ENCODE measurements around the gene GNPTAB. TPM values are rescaled to one million over a fixed set of nuclear protein-coding genes. Genes with fewer than 3 reads are reported as not detected.
"Not testable (repeated sequence)": the region's sequence is repeated elsewhere in the genome, so short reads cannot be mapped to it uniquely, and the experiment has no call there.

Gene GNPTAB
- total RNA-seq, 1 experiment from 2014 or later = 14.8 TPM

DNA sequence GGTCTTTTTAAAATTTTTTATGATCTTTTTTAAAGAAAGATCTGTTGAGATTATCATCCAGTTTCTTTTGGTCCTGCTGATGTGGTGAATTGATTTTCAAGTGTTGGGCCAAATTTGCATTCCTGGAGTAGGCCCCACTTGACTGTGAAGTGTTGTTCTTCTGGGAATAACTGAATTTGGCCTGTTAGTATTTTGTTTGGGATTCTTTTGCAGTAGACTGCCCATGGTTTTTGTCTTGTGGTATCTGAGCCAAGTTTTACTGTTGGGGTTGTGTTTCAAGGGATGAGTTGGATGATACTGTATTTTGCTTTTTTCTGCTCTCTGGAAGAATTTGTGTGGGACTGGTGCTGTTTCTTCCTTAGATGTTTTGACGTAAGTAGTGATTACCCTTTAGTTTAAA lies 87.5 kb downstream of the GNPTAB start:
- H3K9me3 ChIP-seq (replicated peaks) = no peaks in the 10 kb centered on the region
- no peaks in the 10 kb centered on the region for H3K4me1 ChIP-seq (replicated peaks)
- DNase-seq (ENCODE audit: low read depth in 1 of 2, low spot score in 2 of 2) = no peak
- no peaks in the 10 kb centered on the region for H3K27me3 ChIP-seq (replicated peaks)
- no peak overlapping the region for H3K27ac ChIP-seq
- no peak overlapping the region for H3K4me3 ChIP-seq
- peaks cover 8% of the 10 kb centered on the region; the same call in 1 of the 2 replicates for H3K36me3 ChIP-seq

DNA sequence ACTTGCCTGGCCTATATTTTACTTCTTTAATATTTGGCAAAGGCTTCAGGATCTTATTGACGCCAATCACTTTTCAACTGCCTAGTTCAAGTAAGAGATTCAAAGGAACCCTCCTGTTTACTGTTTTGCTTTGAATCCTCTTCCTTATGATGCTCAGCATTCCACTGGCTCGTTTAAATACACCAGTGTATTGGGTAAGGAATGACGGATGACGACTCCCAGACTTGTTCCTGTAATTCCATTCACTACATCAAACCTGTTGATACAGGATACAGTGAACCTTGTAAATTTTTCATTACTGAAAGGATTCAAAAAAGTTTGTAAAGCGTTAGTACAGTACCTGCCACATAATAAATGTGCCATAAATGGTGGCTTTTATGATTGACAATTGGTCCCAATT lies 89.8 kb downstream of the GNPTAB start:
- no peaks in the 10 kb centered on the region for H3K27me3 ChIP-seq (replicated peaks)
- H3K4me1 ChIP-seq (replicated peaks) = no peaks in the 10 kb centered on the region
- no peak overlapping the region for H3K4me3 ChIP-seq
- peaks cover 8% of the 10 kb centered on the region; the same call in 1 of the 2 replicates for H3K36me3 ChIP-seq
- H3K27ac ChIP-seq = no peak overlapping the region
- DNase-seq (ENCODE audit: low read depth in 1 of 2, low spot score in 2 of 2) = no peak
- H3K9me3 ChIP-seq (replicated peaks) = no peaks in the 10 kb centered on the region

DNA sequence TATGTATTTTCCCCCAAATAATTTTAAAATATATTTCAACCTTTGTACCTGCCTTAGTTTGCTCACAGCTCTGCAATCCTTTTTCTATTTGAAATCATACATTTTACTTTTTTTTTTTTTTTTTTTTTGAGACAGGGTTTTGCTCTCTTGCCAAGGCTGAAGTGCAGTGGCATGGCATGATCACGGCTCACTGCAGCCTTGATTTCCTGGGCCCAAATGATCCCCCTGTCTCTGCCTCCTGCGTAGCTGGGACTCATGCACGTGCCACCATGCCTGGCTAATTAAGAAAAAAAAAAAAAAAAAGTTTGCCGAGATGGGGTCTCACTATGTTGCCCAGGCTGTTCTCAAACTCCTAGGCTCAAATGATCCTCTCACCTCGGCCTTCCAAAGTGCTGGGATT lies 90.2 kb downstream of the GNPTAB start:
- no peak for DNase-seq (ENCODE audit: low read depth in 1 of 2, low spot score in 2 of 2)
- Histone ChIP-seq H3K27ac (no peak overlapping the region), H3K36me3 (peaks cover 8% of the 10 kb centered on the region; the same call in 1 of the 2 replicates), H3K4me1 (replicated peaks) (no peaks in the 10 kb centered on the region), H3K4me3 (no peak overlapping the region), H3K27me3 (replicated peaks) (no peaks in the 10 kb centered on the region), H3K9me3 (replicated peaks) (no peaks in the 10 kb centered on the region)

DNA sequence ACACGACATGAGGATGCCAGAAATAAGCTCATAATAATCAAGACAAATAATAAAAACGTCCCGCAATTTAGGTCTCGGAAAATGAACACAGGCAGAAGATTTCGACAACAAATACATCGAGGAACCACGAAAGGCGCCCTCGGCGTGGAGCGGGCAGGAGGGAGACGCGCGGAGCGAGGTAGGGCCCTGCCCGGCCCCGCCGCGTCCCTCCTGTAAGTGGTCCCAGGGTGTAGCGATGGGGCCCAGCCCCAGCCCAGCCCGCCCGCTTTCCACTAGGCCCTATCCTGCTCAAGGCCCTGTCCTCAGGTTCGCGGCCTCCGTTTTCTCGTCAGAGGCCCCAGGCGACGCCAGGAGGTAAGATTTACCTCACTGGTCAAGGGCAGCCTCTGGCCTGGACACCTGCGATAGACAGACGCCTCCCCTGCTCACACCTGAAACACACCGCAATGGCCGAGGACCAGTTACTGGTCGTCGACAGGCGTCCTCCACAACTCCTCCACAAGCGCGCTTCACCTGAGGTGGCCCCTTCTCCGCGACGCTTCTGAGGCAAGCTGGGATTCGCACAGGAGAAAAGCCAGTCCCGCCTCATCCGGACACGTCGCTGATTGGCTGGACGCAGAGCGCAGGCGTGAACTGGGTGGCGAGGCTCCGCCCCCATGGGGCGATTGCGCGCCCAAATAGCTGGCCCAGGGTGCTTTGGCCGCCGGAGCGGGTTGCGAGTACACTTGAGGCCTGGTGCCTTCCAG lies 91.7 kb downstream of the GNPTAB start, which contains the start of gene SYCP3:
SYCP3 (minus strand) TSS at position 543 of the 746 bp plus-strand sequence. CDS start 1,527 bp downstream, outside the sequence.
- H3K27me3 ChIP-seq (replicated peaks) = no peaks in the 10 kb centered on the region

DNA sequence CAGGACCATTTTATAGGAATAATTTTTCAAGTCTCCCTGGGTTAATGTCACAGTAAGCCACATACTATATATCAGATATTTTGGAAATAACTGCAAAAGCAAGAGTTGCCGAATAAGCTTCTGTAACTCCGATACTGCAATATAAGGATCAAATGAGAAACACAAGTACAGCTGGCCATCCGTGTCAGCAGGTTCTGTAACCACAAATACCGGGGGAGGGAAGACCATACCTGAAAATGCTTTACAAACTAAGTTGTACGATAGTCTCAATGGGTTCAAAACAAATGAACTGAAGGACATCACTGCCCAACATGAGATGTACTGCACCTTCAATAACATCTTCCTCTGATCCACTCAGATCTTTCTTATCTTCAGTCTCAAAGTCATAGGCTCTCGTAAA lies 93.3 kb downstream of the GNPTAB start:
- DNase-seq (ENCODE audit: low read depth in 1 of 2, low spot score in 2 of 2) = no peak
- no peak overlapping the region for H3K4me3 ChIP-seq
- H3K36me3 ChIP-seq = no peaks in the 10 kb centered on the region
- H3K27me3 ChIP-seq (replicated peaks) = no peaks in the 10 kb centered on the region
- no peaks in the 10 kb centered on the region for H3K4me1 ChIP-seq (replicated peaks)
- H3K9me3 ChIP-seq (replicated peaks) = no peaks in the 10 kb centered on the region
- H3K27ac ChIP-seq = no peak overlapping the region

More for the DNA sequence above, 91.7 kb downstream of the GNPTAB start, which contains the start of gene SYCP3:
- Histone ChIP-seq H3K36me3 (peaks cover 5% of the 10 kb centered on the region; the same call in 1 of the 2 replicates), H3K27ac (no peak within 1 kb of the TSS), H3K9me3 (replicated peaks) (no peaks in the 10 kb centered on the region), H3K4me1 (replicated peaks) (no peaks in the 10 kb centered on the region), H3K4me3 (no peak within 1 kb of the TSS)
- DNase-seq (ENCODE audit: low read depth in 1 of 2, low spot score in 2 of 2) = no peak

DNA sequence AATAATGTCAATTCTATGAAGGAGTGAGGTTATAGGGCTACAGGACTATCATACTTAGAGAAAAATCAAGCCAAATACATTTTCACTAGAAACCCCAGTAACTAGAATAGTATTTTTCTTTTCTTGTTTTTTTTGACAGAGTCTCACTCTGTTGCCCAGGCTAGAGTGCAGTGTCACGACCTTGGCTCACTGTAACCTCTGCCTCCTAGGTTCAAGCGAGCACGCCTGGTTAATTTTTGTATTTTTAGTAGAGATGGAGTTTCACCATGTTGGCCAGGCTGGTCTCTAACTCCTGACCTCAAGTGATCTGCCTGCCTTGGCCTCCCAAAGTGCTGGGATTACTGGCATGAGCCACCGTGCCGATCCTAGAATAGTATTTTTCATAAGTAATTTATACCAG lies 96.3 kb downstream of the GNPTAB start:
- H3K4me3 ChIP-seq; H3K4me1 ChIP-seq (replicated peaks); H3K9me3 ChIP-seq (replicated peaks); H3K27ac ChIP-seq; H3K36me3 ChIP-seq; H3K27me3 ChIP-seq (replicated peaks); DNase-seq (ENCODE audit: low read depth in 1 of 2, low spot score in 2 of 2): not testable (repeated sequence)

DNA sequence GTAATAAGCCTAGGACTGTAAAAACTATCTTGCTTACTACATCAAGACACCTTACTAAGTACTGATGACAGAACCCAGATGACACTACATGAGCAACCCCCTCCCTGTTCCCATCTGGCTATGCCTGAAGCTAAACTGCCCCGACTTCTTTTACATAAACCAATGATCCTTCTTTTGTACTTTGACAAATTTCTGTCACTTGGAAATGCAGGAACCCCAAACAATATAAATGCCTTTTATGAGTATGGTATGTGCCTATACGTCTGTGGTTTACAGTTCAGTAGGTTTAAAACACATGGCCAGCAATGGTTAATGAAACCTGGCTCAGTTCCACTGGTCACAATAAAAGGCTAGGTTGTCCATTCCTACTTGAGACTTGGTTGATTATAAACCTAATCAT lies 97.6 kb downstream of the GNPTAB start:
- Histone ChIP-seq H3K27ac (no peak overlapping the region), H3K27me3 (replicated peaks) (no peaks in the 10 kb centered on the region), H3K36me3 (no peaks in the 10 kb centered on the region), H3K9me3 (replicated peaks) (no peaks in the 10 kb centered on the region), H3K4me3 (no peak overlapping the region), H3K4me1 (replicated peaks) (no peaks in the 10 kb centered on the region)
- no peak for DNase-seq (ENCODE audit: low read depth in 1 of 2, low spot score in 2 of 2)

DNA sequence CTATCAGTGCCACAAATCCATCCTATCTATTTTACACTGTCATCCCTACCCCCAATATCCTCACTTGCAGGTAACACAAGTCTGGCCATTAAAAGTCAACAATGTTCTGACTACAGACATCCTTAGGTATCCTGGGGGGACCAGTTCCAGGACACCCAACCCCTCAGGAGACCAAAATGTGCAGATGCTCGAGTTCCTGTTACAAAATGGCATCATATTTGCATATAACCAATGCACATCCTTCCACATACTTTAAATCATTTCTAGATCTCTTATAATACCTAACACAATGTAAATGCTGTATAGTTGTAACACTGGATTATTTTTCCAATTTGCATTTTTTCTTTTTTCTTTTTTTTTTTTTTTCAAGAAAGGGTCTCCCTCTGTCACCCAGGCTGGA lies 98.4 kb downstream of the GNPTAB start:
- DNase-seq (ENCODE audit: low read depth in 1 of 2, low spot score in 2 of 2) = no peak
- H3K9me3 ChIP-seq (replicated peaks) = no peaks in the 10 kb centered on the region
- H3K36me3 ChIP-seq = no peaks in the 10 kb centered on the region
- H3K27ac ChIP-seq = no peak overlapping the region
- H3K27me3 ChIP-seq (replicated peaks) = no peaks in the 10 kb centered on the region
- no peaks in the 10 kb centered on the region for H3K4me1 ChIP-seq (replicated peaks)
- H3K4me3 ChIP-seq = no peak overlapping the region

DNA sequence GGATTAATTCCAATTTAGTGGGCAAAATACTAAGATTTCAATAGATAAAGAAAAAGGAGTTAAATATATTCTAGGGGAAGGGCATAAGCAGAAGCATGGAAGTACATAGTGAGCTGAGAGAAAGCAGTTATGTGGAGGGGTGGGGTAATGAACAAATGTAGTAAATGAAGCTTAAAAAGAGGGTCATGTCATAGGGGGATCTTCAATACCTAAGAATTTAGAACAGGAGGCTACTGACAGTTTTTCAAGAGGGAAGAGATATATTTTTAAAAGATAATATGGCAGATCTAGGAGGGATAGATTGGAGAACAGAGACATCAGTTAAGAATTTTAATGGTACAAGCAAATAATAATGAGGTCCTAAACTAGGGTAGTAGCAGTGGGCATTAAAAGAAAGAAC lies 100.9 kb downstream of the GNPTAB start:
- no peaks in the 10 kb centered on the region for H3K4me1 ChIP-seq (replicated peaks)
- H3K36me3 ChIP-seq = no peaks in the 10 kb centered on the region
- DNase-seq (ENCODE audit: low read depth in 1 of 2, low spot score in 2 of 2) = no peak
- no peak overlapping the region for H3K4me3 ChIP-seq
- H3K27me3 ChIP-seq (replicated peaks) = no peaks in the 10 kb centered on the region
- H3K27ac ChIP-seq = no peak overlapping the region
- H3K9me3 ChIP-seq (replicated peaks) = no peaks in the 10 kb centered on the region

DNA sequence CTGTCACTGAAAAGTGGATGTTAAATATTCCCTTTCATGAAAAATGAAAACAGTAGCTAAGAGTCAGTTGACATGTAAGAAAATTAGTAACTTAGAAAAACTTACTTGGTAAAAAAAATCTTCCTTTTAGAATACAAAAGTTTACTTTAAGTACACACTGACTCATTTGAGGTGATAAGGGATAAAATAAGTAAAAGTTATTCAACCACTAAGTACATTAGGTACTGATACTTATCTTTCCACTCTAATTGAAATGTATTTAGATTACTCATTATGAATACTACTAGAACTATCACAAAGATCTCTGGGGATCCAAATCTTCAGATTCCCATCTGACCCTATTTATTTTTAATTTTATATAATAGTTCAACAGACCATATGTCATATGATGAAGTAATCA lies 103.7 kb downstream of the GNPTAB start:
- Histone ChIP-seq H3K36me3 (no peaks in the 10 kb centered on the region), H3K27ac (no peak overlapping the region), H3K9me3 (replicated peaks) (no peaks in the 10 kb centered on the region), H3K27me3 (replicated peaks) (no peaks in the 10 kb centered on the region), H3K4me1 (replicated peaks) (no peaks in the 10 kb centered on the region), H3K4me3 (no peak overlapping the region)
- DNase-seq (ENCODE audit: low read depth in 1 of 2, low spot score in 2 of 2) = no peak

DNA sequence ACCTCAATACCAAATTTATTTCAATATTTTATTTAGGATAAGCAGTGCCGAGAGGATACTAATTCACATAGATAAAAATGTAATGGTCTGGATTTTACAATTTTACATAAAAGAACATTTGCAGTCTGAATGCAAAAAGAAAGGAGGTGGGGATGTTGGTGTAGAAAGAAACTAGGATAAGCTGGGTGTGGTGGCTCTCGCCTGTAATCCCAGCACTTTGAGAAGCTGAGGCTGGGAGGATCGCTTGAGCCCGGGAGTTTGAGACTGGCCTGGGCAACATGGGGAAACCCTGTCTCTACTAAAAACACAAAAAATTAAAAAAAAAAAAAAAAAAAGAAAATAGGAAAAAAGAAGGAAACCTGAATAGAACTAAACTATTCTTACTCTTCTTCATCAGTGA lies 108.4 kb downstream of the GNPTAB start:
- no peak overlapping the region for H3K27ac ChIP-seq
- no peak overlapping the region for H3K4me3 ChIP-seq
- no peak for DNase-seq (ENCODE audit: low read depth in 1 of 2, low spot score in 2 of 2)
- H3K36me3 ChIP-seq = no peaks in the 10 kb centered on the region
- H3K9me3 ChIP-seq (replicated peaks) = no peaks in the 10 kb centered on the region
- H3K27me3 ChIP-seq (replicated peaks) = no peaks in the 10 kb centered on the region
- no peaks in the 10 kb centered on the region for H3K4me1 ChIP-seq (replicated peaks)

DNA sequence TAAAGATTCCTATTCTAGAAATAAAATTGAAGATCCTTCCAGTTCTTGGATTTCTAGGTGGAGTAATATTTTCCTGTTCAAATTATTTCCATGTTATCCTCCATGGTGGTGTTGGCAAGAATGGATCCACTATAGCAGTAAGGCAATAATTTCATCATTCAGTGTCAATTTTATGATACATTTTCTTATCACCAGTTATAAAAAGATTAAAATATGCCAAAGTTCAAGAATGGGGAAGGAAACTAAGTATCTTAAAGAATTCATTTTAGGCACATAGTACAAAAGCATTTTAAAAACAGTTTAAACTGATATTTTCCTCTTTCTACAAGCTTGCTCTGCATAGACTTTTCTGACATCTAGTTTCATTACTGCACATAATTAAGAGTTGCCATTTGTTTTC lies 110.6 kb downstream of the GNPTAB start:
- no peaks in the 10 kb centered on the region for H3K4me1 ChIP-seq (replicated peaks)
- H3K27ac ChIP-seq = no peak overlapping the region
- no peak overlapping the region for H3K4me3 ChIP-seq
- H3K27me3 ChIP-seq (replicated peaks) = no peaks in the 10 kb centered on the region
- H3K9me3 ChIP-seq (replicated peaks) = no peaks in the 10 kb centered on the region
- no peaks in the 10 kb centered on the region for H3K36me3 ChIP-seq
- DNase-seq (ENCODE audit: low read depth in 1 of 2, low spot score in 2 of 2) = no peak

DNA sequence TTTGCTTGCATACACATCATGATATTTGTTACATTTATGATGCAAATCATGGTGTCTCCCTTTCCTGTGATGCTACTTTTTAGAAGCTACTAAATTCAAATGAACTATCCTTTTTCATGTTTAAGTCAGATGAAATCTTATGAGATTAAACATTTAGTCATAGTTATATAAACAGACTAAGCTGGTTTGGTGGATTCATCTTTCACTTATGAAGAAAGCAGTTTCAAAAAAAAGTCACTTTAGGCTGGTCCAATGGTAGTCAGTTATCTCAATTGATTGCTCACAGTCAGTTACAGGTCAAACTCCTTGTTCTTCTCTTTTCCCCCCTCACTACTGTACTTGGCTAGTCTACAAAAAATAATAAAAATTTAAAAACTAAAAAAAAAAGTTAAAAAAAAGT lies 111.2 kb downstream of the GNPTAB start:
- H3K4me1 ChIP-seq (replicated peaks) = no peaks in the 10 kb centered on the region
- no peak overlapping the region for H3K4me3 ChIP-seq
- H3K27me3 ChIP-seq (replicated peaks) = no peaks in the 10 kb centered on the region
- no peaks in the 10 kb centered on the region for H3K9me3 ChIP-seq (replicated peaks)
- no peak for DNase-seq (ENCODE audit: low read depth in 1 of 2, low spot score in 2 of 2)
- no peaks in the 10 kb centered on the region for H3K36me3 ChIP-seq
- no peak overlapping the region for H3K27ac ChIP-seq

DNA sequence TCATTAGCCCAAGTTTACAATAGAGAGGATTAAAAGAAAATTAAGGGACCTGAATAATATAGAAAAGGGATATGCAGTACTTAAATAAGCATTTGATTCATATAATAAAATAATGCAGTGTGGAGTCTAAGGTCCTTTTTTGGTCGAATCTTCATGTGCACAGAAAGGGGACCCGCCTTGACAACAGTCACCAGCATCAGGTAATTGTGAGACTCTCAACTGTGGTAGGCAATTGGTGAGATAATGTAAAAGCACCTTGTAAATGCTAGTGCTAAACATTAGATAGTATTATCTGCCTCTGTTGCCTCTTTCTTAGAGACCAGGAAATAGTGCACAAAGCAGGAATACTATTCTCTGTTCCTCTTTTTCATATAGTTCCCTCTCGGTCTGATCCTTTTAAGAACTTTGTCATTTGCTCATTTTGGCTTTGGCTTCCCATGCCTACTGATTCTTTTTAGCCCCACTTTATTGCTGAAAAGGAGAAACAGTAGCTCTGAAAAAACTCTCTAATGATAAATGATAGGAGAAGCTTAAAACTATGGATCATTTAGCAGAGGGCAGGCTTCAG lies 115.8 kb downstream of the GNPTAB start:
- Histone ChIP-seq H3K4me1 (replicated peaks) (no peaks in the 10 kb centered on the region), H3K36me3 (no peaks in the 10 kb centered on the region)
- DNase-seq (ENCODE audit: low read depth in 1 of 2, low spot score in 2 of 2) = no peak

More for the DNA sequence above, 115.8 kb downstream of the GNPTAB start:
- H3K27me3 ChIP-seq (replicated peaks) = no peaks in the 10 kb centered on the region
- no peak overlapping the region for H3K4me3 ChIP-seq
- H3K27ac ChIP-seq = no peak overlapping the region
- H3K9me3 ChIP-seq (replicated peaks) = no peaks in the 10 kb centered on the region
